Activated T-helper 2 cell treated with anti-CD3 and anti-CD28 coated beads, Interferon-gamma antibody, Interleukin-2, Interleukin-4, amounts not matched to agents 10 μg/mL and 5 μg/mL and 100 μg/mL, durations not matched to agents 14 hours and 24 hours and 36 hours (primary cell): ENCODE measurements around the gene SLC6A12. TPM values are rescaled to one million over a fixed set of nuclear protein-coding genes. Genes with fewer than 3 reads are reported as not detected.
"Not testable (repeated sequence)": the region's sequence is repeated elsewhere in the genome, so short reads cannot be mapped to it uniquely, and the experiment has no call there.

Experiments
- DNase-seq: peaks from one replicate; pipeline ENCODE4 v3.0.0; 2021; ENCODE audit warnings: low spot score
- H3K27ac Mint-ChIP-seq: one replicate; pipeline ENCODE4 v1.8.0; 2021; ENCODE audit warnings: mixed read lengths
- H3K27me3 Mint-ChIP-seq: one replicate; pipeline ENCODE4 v1.8.0; 2021; ENCODE audit warnings: low read depth, mixed read lengths
- H3K36me3 Mint-ChIP-seq: one replicate; pipeline ENCODE4 v1.8.0; 2021; ENCODE audit warnings: low read depth, mixed read lengths
- H3K4me1 Mint-ChIP-seq: one replicate; pipeline ENCODE4 v1.8.0; 2021; ENCODE audit warnings: low read depth, mixed read lengths
- H3K4me3 Mint-ChIP-seq: one replicate; pipeline ENCODE4 v1.8.0; 2021; ENCODE audit warnings: low read depth, mild to moderate bottlenecking, moderate library complexity, mixed read lengths
- H3K9me3 Mint-ChIP-seq: one replicate; pipeline ENCODE4 v1.8.0; 2021; ENCODE audit warnings: mixed read lengths
- intact Hi-C: fragments of 100-400 bp; cut with micrococcal nuclease; formaldehyde crosslinking; loops from one replicate; pipeline ENCODE4 v1.15.1; 2023
- total RNA-seq: library from RNA; stranded (reverse); gene quantifications from 2 replicates; pipeline ENCODE4 v1.2.3, GENCODE V29; 2022

Gene SLC6A12
- total RNA-seq, 1 donor from 2014 or later, result 0.37 TPM

GRCh38 chr12:243381-243780 lies 29.4 kb upstream of the SLC6A12 start:
- Mint-ChIP-seq H3K4me3 (no peak overlapping the region), H3K27me3 (peaks cover 7% of the 10 kb centered on the region), H3K36me3 (no peaks in the 10 kb centered on the region), H3K4me1 (peaks cover 1% of the 10 kb centered on the region), H3K27ac (no peak overlapping the region), H3K9me3 (peaks cover 17% of the 10 kb centered on the region)
- DNase-seq, result no peak
- intact Hi-C loops, result no loop called here

DNA sequence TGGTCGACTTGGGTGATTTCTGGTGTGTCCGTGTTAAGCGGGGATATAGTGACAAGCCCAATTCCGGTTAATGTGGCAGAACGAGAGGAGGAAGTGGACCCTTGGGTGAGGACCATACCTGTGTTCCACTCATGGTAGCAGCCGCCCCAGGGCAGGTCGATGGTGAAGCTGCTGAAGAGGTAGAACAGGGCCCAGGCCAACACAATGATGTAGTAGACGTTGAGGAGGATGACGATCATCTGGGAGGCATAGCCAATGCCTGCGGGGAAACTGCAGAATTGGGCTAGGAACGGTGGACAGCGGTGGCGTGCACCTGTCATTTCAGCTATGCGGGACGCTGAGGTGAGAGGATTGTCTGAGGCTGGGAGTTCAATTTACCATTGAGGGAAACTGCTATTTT lies 28.5 kb upstream of the SLC6A12 start:
- H3K4me3 Mint-ChIP-seq, result no peak overlapping the region
- DNase-seq, result no peak
- H3K27ac Mint-ChIP-seq, result no peak overlapping the region
- H3K4me1 Mint-ChIP-seq, result peaks cover 1% of the 10 kb centered on the region
- H3K27me3 Mint-ChIP-seq, result peaks cover 3% of the 10 kb centered on the region
- peaks cover 11% of the 10 kb centered on the region for H3K9me3 Mint-ChIP-seq
- H3K36me3 Mint-ChIP-seq, result no peaks in the 10 kb centered on the region
- intact Hi-C loops, result no loop called here

GRCh38 chr12:241266-241665 lies 27.3 kb upstream of the SLC6A12 start:
- intact Hi-C loops, result no loop called here

DNA sequence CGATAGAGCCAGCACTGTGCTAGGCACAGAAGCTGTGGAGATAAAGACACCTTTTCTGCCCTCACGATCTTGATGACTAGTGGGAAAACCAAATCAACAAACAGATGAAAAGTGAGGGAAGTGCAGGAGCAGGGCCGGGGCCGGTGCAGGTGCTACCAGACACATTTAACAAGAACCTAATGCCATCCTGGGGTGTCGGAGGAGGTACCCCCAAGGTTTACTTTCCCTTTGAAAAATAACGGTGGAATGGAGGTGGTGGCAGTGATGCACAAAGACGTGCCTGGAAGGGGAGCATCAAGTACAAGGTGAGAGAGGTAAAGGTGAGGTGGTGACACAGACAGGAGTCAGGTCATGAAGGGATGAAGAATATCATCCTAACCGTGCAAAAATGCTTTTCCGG lies 26.6 kb upstream of the SLC6A12 start:
- intact Hi-C loops, result no loop called here
- H3K27me3 Mint-ChIP-seq, result peaks cover 3% of the 10 kb centered on the region
- no peak for DNase-seq
- H3K36me3 Mint-ChIP-seq, result no peaks in the 10 kb centered on the region
- H3K27ac Mint-ChIP-seq, result no peak overlapping the region
- peaks cover 1% of the 10 kb centered on the region for H3K4me1 Mint-ChIP-seq
- no peak overlapping the region for H3K4me3 Mint-ChIP-seq
- peaks cover 10% of the 10 kb centered on the region for H3K9me3 Mint-ChIP-seq

More at GRCh38 chr12:241266-241665, 27.3 kb upstream of the SLC6A12 start:
- Mint-ChIP-seq H3K36me3 (no peaks in the 10 kb centered on the region), H3K27ac (no peak overlapping the region), H3K9me3 (peaks cover 6% of the 10 kb centered on the region), H3K4me3 (no peak overlapping the region), H3K4me1 (peaks cover 1% of the 10 kb centered on the region), H3K27me3 (peaks cover 3% of the 10 kb centered on the region)
- no peak for DNase-seq

DNA sequence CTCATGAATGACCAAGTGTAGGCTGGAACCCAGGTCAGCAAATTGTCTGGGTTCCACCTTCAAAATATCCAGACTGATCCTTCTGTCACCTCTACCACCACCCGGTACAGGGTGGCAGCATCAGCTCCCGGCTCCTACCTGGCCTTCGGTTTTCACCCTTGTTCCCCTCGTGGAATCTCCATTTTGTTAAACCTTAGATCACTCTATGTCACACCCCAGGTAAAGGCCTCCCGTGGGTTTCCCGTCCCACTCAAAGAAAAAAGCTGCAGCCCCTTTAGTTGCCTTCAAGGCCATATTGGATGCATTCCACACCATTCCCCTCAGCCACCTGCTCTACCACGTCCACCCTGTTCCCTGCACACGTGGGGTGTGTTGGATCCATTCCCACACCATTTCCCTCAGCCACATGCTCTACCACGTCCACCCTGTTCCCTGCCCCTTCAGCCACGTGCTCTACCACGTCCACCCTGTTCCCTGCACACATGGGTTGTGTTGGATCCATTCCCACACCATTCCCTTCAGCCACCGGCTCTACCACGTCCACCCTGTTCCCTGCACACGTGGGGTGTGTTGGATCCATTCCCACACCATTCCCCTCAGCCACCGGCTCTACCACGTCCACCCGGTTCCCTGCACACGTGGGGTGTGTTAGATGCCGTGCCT lies 24.9 kb upstream of the SLC6A12 start:
- no peaks in the 10 kb centered on the region for H3K36me3 Mint-ChIP-seq
- intact Hi-C loops, result no loop called here
- peaks cover 1% of the 10 kb centered on the region for H3K27me3 Mint-ChIP-seq

DNA sequence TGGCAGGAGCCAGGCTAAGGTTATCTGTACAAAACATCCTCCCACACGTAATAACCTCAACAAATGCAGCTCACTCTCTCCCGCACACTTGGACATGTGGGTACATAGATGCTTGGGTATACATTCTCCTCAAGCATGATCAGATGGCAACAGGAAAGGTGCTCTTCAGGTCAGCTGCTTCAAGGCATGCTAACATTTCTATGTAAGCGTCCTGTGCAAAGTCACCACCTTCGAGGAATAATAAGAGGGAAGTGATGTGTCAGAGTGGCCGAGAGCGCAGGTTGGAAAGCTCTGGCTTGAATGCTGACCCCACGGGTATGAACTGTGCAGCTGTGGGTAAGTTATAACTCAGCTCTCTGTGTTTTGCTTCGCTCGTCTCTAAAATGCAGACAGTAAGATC lies 24.2 kb upstream of the SLC6A12 start:
- no peak overlapping the region for H3K4me3 Mint-ChIP-seq
- intact Hi-C loops, result no loop called here
- H3K36me3 Mint-ChIP-seq, result no peaks in the 10 kb centered on the region

More for the DNA sequence above, 24.9 kb upstream of the SLC6A12 start:
- H3K4me3 Mint-ChIP-seq, result no peak overlapping the region
- DNase-seq, result no peak
- H3K4me1 Mint-ChIP-seq, result peaks cover 1% of the 10 kb centered on the region
- H3K9me3 Mint-ChIP-seq, result peaks cover 10% of the 10 kb centered on the region
- no peak overlapping the region for H3K27ac Mint-ChIP-seq

GRCh38 chr12:237026-237815 lies 23.3 kb upstream of the SLC6A12 start:
- intact Hi-C loops, result no loop called here
- Mint-ChIP-seq H3K9me3 (peaks cover 10% of the 10 kb centered on the region), H3K27ac (no peak overlapping the region), H3K4me3 (no peak overlapping the region), H3K4me1 (no peaks in the 10 kb centered on the region), H3K36me3 (no peaks in the 10 kb centered on the region), H3K27me3 (no peaks in the 10 kb centered on the region)
- DNase-seq, result no peak

More for the DNA sequence above, 24.2 kb upstream of the SLC6A12 start:
- no peaks in the 10 kb centered on the region for H3K27me3 Mint-ChIP-seq
- H3K9me3 Mint-ChIP-seq, result peaks cover 10% of the 10 kb centered on the region
- DNase-seq, result no peak
- H3K4me1 Mint-ChIP-seq, result no peaks in the 10 kb centered on the region
- no peak overlapping the region for H3K27ac Mint-ChIP-seq

- intact Hi-C loops, result no loop called here
Measured at GRCh38 chr12:236445-236844, 22.5 kb upstream of the SLC6A12 start.

DNA sequence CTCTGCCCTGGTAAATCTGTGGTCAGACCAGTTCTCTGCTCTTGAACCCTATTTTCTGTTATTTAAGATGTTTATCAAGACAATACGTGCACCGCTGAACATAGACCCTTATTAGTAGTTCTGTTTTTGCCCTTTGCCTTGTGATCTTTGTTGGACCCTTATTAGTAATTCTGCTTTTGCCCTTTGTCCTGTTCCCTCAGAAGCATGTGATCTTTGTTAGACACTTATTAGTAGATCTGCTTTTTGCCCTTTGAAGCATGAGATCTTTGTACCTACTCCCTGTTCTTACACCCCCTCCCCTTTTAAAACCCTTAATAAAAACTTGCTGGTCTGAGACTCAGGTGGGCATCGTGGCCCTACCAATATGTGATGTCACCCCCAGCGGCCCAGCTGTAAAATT lies 22.0 kb upstream of the SLC6A12 start:
- H3K36me3 Mint-ChIP-seq, H3K4me1 Mint-ChIP-seq, H3K4me3 Mint-ChIP-seq, H3K27ac Mint-ChIP-seq, H3K27me3 Mint-ChIP-seq, intact Hi-C loops, DNase-seq: not testable (repeated sequence)
- H3K9me3 Mint-ChIP-seq, result peaks cover 10% of the 10 kb centered on the region

More at GRCh38 chr12:236445-236844, 22.5 kb upstream of the SLC6A12 start:
- Mint-ChIP-seq H3K4me1 (no peaks in the 10 kb centered on the region), H3K27ac (no peak overlapping the region), H3K9me3 (peaks cover 10% of the 10 kb centered on the region), H3K36me3 (no peaks in the 10 kb centered on the region), H3K27me3 (no peaks in the 10 kb centered on the region), H3K4me3 (no peak overlapping the region)
- no peak for DNase-seq

DNA sequence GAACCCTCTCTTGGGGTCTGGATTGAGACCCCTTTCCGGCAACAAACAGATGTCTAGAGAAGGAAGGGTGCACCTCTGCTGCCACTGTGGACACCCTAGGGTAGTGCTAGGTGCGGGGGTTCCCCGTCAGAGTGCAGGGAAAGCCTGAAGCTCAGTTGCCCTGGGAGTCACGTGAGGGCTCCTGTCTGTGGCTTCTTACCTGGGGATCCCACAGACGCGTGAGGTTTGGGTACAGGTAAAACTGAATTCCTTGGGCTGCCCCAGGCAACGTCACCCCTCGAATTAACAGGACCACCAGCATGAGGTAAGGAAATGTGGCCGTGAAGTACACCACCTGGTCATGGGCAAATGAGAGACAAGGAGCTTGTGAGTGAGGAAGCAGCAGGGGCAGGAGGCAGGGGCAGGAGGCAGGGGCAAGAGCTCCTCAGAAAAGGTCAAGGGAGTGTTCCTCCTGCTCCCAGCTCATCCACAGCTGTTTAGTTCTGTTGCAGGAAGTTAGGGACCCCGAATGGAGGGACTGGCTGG lies 21.0 kb upstream of the SLC6A12 start:
- intact Hi-C loops, result no loop called here

DNA sequence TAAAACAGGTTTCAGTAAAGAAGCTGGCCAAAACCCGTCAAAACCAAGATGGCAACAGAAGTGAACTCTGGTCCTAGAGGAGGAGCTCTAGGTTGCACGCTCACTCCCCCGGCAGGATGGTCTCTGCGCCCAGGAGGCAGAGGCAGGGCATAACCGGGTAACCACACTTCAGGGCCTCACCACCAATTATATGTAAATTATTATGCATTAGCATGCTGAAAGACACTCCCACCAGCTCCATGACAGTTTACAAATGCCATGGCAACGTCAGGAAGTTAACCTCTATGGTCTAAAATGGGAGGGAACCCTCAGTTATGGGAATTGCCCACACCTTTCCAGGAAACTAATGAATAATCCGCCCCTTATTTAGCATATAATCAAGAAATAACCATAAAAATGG lies 20.1 kb upstream of the SLC6A12 start:
- Mint-ChIP-seq H3K9me3 (peaks cover 10% of the 10 kb centered on the region), H3K27ac (no peak overlapping the region), H3K36me3 (no peaks in the 10 kb centered on the region), H3K4me1 (no peaks in the 10 kb centered on the region), H3K4me3 (no peak overlapping the region), H3K27me3 (no peaks in the 10 kb centered on the region)
- intact Hi-C loops, result no loop called here
- DNase-seq, result no peak

More for the DNA sequence above, 21.0 kb upstream of the SLC6A12 start:
- no peaks in the 10 kb centered on the region for H3K27me3 Mint-ChIP-seq
- no peaks in the 10 kb centered on the region for H3K4me1 Mint-ChIP-seq
- no peak overlapping the region for H3K27ac Mint-ChIP-seq
- H3K4me3 Mint-ChIP-seq, result no peak overlapping the region
- DNase-seq, result no peak
- no peaks in the 10 kb centered on the region for H3K36me3 Mint-ChIP-seq
- H3K9me3 Mint-ChIP-seq, result peaks cover 10% of the 10 kb centered on the region

DNA sequence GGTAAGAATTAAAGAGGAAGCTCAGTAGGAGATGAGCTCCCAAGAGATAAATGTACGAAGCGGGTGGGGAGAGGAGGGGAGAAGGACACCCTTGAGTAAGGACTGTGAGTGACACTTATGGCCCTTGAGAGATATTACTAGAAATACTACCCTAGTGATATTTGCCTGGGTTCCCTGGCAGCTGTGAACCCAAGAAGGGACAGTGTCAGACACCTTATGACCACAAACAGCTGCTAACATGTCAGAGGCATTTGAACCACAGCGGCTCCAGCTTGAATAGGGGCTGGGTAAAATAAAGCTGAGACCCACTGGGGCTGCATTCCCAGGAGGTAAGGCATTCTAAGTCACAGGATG lies 19.6 kb upstream of the SLC6A12 start:
- no peak for DNase-seq
- Mint-ChIP-seq H3K4me3 (no peak overlapping the region), H3K9me3 (peaks cover 10% of the 10 kb centered on the region), H3K27me3 (no peaks in the 10 kb centered on the region), H3K27ac (no peak overlapping the region), H3K36me3 (no peaks in the 10 kb centered on the region), H3K4me1 (no peaks in the 10 kb centered on the region)
- intact Hi-C loops, result no loop called here
